ENCODE results near the gene PLA2G2F.

DNA sequence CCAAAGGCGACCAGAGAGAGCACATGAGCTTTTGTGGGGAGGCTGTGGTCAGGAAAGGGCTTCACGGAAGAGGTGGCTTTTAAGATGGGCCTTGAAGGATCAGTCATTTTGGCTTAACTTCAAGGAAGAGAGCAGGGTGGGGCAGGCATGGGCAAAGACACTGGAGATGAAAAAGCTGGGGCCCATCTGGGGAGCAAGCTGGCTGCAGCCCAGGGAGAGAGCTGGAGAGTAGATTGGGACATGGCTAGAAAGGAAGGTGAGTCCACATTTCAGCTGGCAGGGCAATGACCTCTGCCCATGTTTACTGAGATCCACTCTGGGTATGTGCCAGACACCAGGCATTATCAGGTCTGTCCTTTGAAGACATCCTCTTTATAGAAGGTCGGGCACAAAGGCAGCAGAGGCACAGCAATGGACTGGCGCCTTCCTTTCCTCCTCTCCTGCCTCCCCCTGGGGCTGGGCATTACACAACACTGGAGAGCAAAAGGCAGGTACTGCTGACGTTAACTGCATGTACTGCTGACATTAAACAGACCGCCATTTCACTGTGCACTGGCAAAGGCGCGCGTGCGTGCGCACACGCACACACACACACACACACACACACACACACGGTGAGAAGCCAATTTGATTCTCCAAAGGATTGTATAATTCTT is 44.6 kb downstream of the PLA2G2F start:
- no peak for TF ChIP-seq BHLHE40 (IDR thresholded peaks at IDR 0.05; ENCODE audit: borderline replicate concordance)
- no peak for TF ChIP-seq CTBP1 (IDR thresholded peaks at IDR 0.05; ENCODE audit: borderline replicate concordance)
- no peak for TF ChIP-seq SP1 (IDR thresholded peaks at IDR 0.05)
- no peak for TF ChIP-seq SUZ12 (IDR thresholded peaks at IDR 0.05)
- TF ChIP-seq ARNT (IDR thresholded peaks at IDR 0.05): no peak
- TF ChIP-seq FOXM1 (IDR thresholded peaks at IDR 0.05; ENCODE audit: borderline replicate concordance): no peak
- TF ChIP-seq, protein P1, sequence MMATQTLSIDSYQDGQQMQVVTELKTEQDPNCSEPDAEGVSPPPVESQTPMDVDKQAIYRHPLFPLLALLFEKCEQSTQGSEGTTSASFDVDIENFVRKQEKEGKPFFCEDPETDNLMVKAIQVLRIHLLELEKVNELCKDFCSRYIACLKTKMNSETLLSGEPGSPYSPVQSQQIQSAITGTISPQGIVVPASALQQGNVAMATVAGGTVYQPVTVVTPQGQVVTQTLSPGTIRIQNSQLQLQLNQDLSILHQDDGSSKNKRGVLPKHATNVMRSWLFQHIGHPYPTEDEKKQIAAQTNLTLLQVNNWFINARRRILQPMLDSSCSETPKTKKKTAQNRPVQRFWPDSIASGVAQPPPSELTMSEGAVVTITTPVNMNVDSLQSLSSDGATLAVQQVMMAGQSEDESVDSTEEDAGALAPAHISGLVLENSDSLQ (IDR thresholded peaks at IDR 0.05): no peak
- no peak for TF ChIP-seq L3MBTL2 (conservative IDR thresholded peaks at IDR 0.05)
- TF ChIP-seq FOXA1 (IDR thresholded peaks at IDR 0.05): no peak
- no peak for TF ChIP-seq LEF1 (IDR thresholded peaks at IDR 0.05; ENCODE audit: borderline replicate concordance)
- no peak for TF ChIP-seq ZNF384 (IDR thresholded peaks at IDR 0.05)
- no peak for TF ChIP-seq FOXK2 (IDR thresholded peaks at IDR 0.05)
- no peak for TF ChIP-seq ELF4 (IDR thresholded peaks at IDR 0.05)
- no peak for TF ChIP-seq NFRKB (IDR thresholded peaks at IDR 0.05)

Measured in HEK293T (cell line).